Neural progenitor cell (in vitro differentiated cells): ENCODE data around the gene CENPB. TPM values are rescaled to one million over a fixed set of nuclear protein-coding genes. Genes with fewer than 3 reads are reported as not detected.

Experiments used
- DNase-seq: peaks from one replicate; pipeline ENCODE4 v3.0.0-alpha.2; 2016; ENCODE audit warnings: low spot score
- H2AFZ ChIP-seq: fragments of 200-600 bp; sonication (generic); replicated peaks from 2 replicates; pipeline ENCODE4 v1.6.1; 2016; ENCODE audit warnings: antibody characterized with exemption
- H3F3A ChIP-seq: fragments of 200-600 bp; sonication (generic); 2 replicates; pipeline ENCODE4 v1.6.1; 2016; ENCODE audit warnings: antibody characterized with exemption, low read depth
- H3K27ac ChIP-seq: fragments of 200-600 bp; sonication (generic); 2 replicates; pipeline ENCODE4 v1.5.1; 2016; ENCODE audit warnings: mild to moderate bottlenecking
- H3K27me3 ChIP-seq: fragments of 200-600 bp; sonication (generic); 2 replicates; pipeline ENCODE4 v1.6.1; 2016; ENCODE audit warnings: mild to moderate bottlenecking, moderate library complexity
- H3K36me3 ChIP-seq: fragments of 200-600 bp; sonication (generic); 2 replicates; pipeline ENCODE4 v1.5.1; 2016
- H3K4me1 ChIP-seq: fragments of 200-600 bp; sonication (generic); 2 replicates; pipeline ENCODE4 v1.6.1; 2016; ENCODE audit warnings: mixed run types
- H3K4me2 ChIP-seq: fragments of 200-600 bp; sonication (generic); 2 replicates; pipeline ENCODE4 v1.6.1; 2016
- H3K4me3 ChIP-seq: fragments of 200-600 bp; sonication (generic); 2 replicates; pipeline ENCODE4 v1.5.1; 2016
- H3K79me2 ChIP-seq: fragments of 200-600 bp; sonication (generic); 2 replicates; pipeline ENCODE4 v1.6.1; 2016; ENCODE audit warnings: low read depth
- H3K9ac ChIP-seq: fragments of 200-600 bp; sonication (generic); 2 replicates; pipeline ENCODE4 v1.6.1; 2016
- H3K9me3 ChIP-seq: fragments of 200-600 bp; sonication (generic); 2 replicates; pipeline ENCODE4 v1.5.1; 2016; ENCODE audit warnings: low read depth
- H4K20me1 ChIP-seq: fragments of 200-600 bp; sonication (generic); 2 replicates; pipeline ENCODE4 v1.6.1; 2016; ENCODE audit warnings: low read depth
- H3K27ac Mint-ChIP-seq: 3 replicates; pipeline ENCODE4 v1.8.0; 2021; ENCODE audit warnings: mixed read lengths
- H3K27me3 Mint-ChIP-seq: 2 replicates; pipeline ENCODE4 v1.8.0; 2022; ENCODE audit warnings: low read depth, mild to moderate bottlenecking, inconsistent platforms, moderate library complexity, mixed read lengths; ENCODE audit not compliant: insufficient read depth
- H3K36me3 Mint-ChIP-seq: 3 replicates; pipeline ENCODE4 v1.8.0; 2021; ENCODE audit warnings: mixed read lengths
- H3K4me1 Mint-ChIP-seq: 3 replicates; pipeline ENCODE4 v1.8.0; 2021; ENCODE audit warnings: mixed read lengths
- H3K4me3 Mint-ChIP-seq: 3 replicates; pipeline ENCODE4 v1.8.0; 2021; ENCODE audit warnings: mild to moderate bottlenecking, moderate library complexity, mixed read lengths
- H3K9me3 Mint-ChIP-seq: 3 replicates; pipeline ENCODE4 v1.8.0; 2020; ENCODE audit warnings: mixed read lengths
- EZH2 ChIP-seq: fragments of 200-600 bp; sonication (generic); IDR thresholded peaks from 2 replicates; pipeline ENCODE4 v1.6.1; 2017; ENCODE audit warnings: antibody characterized with exemption, mild to moderate bottlenecking, moderate library complexity
- EZH2phosphoT487 ChIP-seq: fragments of 200-600 bp; sonication (generic); IDR thresholded peaks from 2 replicates; pipeline ENCODE4 v1.6.1; 2017; ENCODE audit warnings: antibody characterized with exemption
- total RNA-seq: library from RNA; depleted of rRNA; stranded (reverse); fragments of >200 nt; gene quantifications from 2 replicates; pipeline ENCODE4 v1.2.3, GENCODE V29; 2015; ENCODE audit warnings: low replicate concordance
- TF ChIP-seq, protein P1 (sequence below): fragments of 200-600 bp; sonication (generic); IDR thresholded peaks from 2 replicates; pipeline ENCODE4 v1.5.1; 2017; ENCODE audit warnings: antibody characterized with exemption, mild to moderate bottlenecking

The CENPB gene
- total RNA-seq, 1 donor from 2014 or later = 5.0 TPM

GRCh38 chr20:3812259-3812681 is 25.7 kb upstream of the CENPB start:
- DNase-seq = no peak
- H3K27ac Mint-ChIP-seq = peak overlapping the region; percentile 92
- H3K36me3 ChIP-seq = no peaks in the 10 kb centered on the region
- no peak overlapping the region for H3K27ac ChIP-seq
- H3K9me3 Mint-ChIP-seq = no peaks in the 10 kb centered on the region
- no peaks in the 10 kb centered on the region for H3K9me3 ChIP-seq
- H3K27me3 ChIP-seq = no peaks in the 10 kb centered on the region
- H3K4me3 ChIP-seq = no peak overlapping the region
- no peak overlapping the region for H3K4me3 Mint-ChIP-seq
- no peak overlapping the region for H3K4me2 ChIP-seq
- peaks cover 3% of the 10 kb centered on the region for H3F3A ChIP-seq
- no peaks in the 10 kb centered on the region for H3K36me3 Mint-ChIP-seq
- no peak overlapping the region for H3K9ac ChIP-seq
- H3K4me1 Mint-ChIP-seq = peaks cover 38% of the 10 kb centered on the region
- peaks cover 3% of the 10 kb centered on the region for H3K4me1 ChIP-seq
- no peaks in the 10 kb centered on the region for H4K20me1 ChIP-seq
- H2AFZ ChIP-seq = no peak overlapping the region
- peaks cover 6% of the 10 kb centered on the region for H3K27me3 Mint-ChIP-seq
- no peaks in the 10 kb centered on the region for H3K79me2 ChIP-seq
- TF ChIP-seq, protein P1, sequence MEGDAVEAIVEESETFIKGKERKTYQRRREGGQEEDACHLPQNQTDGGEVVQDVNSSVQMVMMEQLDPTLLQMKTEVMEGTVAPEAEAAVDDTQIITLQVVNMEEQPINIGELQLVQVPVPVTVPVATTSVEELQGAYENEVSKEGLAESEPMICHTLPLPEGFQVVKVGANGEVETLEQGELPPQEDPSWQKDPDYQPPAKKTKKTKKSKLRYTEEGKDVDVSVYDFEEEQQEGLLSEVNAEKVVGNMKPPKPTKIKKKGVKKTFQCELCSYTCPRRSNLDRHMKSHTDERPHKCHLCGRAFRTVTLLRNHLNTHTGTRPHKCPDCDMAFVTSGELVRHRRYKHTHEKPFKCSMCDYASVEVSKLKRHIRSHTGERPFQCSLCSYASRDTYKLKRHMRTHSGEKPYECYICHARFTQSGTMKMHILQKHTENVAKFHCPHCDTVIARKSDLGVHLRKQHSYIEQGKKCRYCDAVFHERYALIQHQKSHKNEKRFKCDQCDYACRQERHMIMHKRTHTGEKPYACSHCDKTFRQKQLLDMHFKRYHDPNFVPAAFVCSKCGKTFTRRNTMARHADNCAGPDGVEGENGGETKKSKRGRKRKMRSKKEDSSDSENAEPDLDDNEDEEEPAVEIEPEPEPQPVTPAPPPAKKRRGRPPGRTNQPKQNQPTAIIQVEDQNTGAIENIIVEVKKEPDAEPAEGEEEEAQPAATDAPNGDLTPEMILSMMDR = no peak
- no peak for TF ChIP-seq EZH2
- TF ChIP-seq EZH2phosphoT487 = no peak

GRCh38 chr20:3811467-3812258 is 25.1 kb upstream of the CENPB start:
- Mint-ChIP-seq H3K4me1 (peaks cover 44% of the 10 kb centered on the region), H3K9me3 (no peaks in the 10 kb centered on the region), H3K36me3 (no peaks in the 10 kb centered on the region), H3K4me3 (no peak overlapping the region), H3K27me3 (peaks cover 6% of the 10 kb centered on the region), H3K27ac (peak overlapping the region; percentile 34)
- no peaks in the 10 kb centered on the region for H3K79me2 ChIP-seq
- no peak overlapping the region for H3K4me2 ChIP-seq
- H3K27me3 ChIP-seq = no peaks in the 10 kb centered on the region
- no peak overlapping the region for H3K27ac ChIP-seq
- no peaks in the 10 kb centered on the region for H4K20me1 ChIP-seq
- H3K9ac ChIP-seq = no peak overlapping the region
- H3F3A ChIP-seq = peaks cover 3% of the 10 kb centered on the region
- H2AFZ ChIP-seq = no peak overlapping the region
- H3K36me3 ChIP-seq = no peaks in the 10 kb centered on the region
- no peak for DNase-seq
- TF ChIP-seq EZH2phosphoT487 = no peak
- TF ChIP-seq EZH2 = no peak
- TF ChIP-seq, protein P1 = no peak
- no peaks in the 10 kb centered on the region for H3K9me3 ChIP-seq
- H3K4me3 ChIP-seq = no peak overlapping the region
- peaks cover 6% of the 10 kb centered on the region for H3K4me1 ChIP-seq

DNA sequence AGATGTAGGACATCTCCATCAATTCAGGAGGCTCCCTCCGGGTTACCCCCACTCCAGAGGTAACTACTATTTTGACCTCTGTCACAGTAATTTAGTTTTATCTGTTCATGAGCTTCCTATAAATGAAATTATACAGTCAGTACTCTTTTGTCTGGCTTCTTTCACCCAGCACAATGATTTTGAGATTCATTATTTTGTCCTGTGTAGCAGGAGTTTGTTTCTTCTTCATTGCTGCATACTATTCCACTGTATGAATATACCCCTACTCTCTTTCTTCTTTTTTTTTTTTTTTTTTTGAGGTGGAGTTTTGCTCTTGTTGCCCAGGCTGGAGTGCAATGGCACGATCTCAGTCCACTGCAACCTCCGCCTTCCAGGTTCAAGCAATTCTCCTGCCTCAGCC is 22.0 kb upstream of the CENPB start:
- no peak overlapping the region for H3K4me2 ChIP-seq
- no peak overlapping the region for H3K27ac ChIP-seq
- Mint-ChIP-seq H3K27ac (no peak overlapping the region), H3K27me3 (peaks cover 8% of the 10 kb centered on the region), H3K4me3 (no peak overlapping the region), H3K9me3 (no peaks in the 10 kb centered on the region), H3K4me1 (peaks cover 38% of the 10 kb centered on the region), H3K36me3 (peaks cover 19% of the 10 kb centered on the region)
- peaks cover 3% of the 10 kb centered on the region for H3F3A ChIP-seq
- no peak overlapping the region for H2AFZ ChIP-seq
- DNase-seq = no peak
- TF ChIP-seq, protein P1 = no peak
- TF ChIP-seq EZH2phosphoT487 (no peak), EZH2 (no peak)
- H3K4me3 ChIP-seq = no peak overlapping the region
- no peak overlapping the region for H3K9ac ChIP-seq
- no peaks in the 10 kb centered on the region for H3K9me3 ChIP-seq
- no peaks in the 10 kb centered on the region for H3K27me3 ChIP-seq
- H3K79me2 ChIP-seq = no peaks in the 10 kb centered on the region
- H4K20me1 ChIP-seq = no peaks in the 10 kb centered on the region
- H3K36me3 ChIP-seq = no peaks in the 10 kb centered on the region
- peaks cover 6% of the 10 kb centered on the region for H3K4me1 ChIP-seq
